GM15510 (cell line): ENCODE data around the gene INSYN1.

Source experiments
- POLR2A ChIP-seq: IDR thresholded peaks from 3 replicates; pipeline ENCODE4 v1.6.1; 2011; ENCODE audit warnings: borderline replicate concordance; ENCODE audit not compliant: insufficient read length; ENCODE audit errors: extremely low read depth

INSYN1 gene

DNA sequence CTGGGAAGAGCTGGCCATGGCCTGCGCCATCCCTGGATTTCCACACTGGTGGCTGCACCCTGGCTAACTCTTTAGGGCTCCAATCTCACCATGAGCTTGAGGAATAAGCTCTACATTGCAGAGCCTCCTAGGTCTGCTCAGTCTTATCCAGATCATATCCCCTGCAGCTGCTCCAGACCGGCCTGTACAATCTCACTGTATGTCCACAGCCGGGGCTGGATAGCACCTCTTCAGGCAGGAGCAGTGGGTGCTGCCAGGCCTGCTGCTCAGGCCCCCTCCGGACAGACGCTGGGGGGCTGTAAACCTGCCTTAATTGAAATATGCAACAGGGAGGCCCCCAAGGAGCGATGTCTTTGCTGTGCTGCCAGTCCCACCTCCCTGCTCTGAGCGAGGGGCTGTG is 15.6 kb downstream of the INSYN1 start:
- TF ChIP-seq POLR2A, result no peak

DNA sequence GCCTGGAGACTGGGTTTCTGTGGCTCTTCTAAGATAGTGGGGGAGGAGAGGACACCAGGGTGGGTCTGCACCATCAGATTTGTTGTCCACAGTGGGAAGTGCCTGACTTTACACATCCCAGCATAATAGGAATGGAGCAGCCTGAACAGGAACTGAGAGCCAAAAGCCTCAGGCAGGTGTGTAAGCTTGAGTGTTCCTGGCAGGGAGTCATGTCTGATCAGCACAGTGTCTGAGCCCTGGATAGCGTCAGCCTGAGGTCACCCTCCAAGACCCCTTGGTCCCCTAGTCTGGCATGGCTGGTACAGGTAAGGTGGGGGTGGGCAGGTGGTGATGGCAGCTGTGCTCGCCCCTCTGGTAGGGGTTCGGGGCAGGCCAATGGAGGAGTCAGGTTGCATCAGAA is 20.2 kb downstream of the INSYN1 start:
- no peak for TF ChIP-seq POLR2A

DNA sequence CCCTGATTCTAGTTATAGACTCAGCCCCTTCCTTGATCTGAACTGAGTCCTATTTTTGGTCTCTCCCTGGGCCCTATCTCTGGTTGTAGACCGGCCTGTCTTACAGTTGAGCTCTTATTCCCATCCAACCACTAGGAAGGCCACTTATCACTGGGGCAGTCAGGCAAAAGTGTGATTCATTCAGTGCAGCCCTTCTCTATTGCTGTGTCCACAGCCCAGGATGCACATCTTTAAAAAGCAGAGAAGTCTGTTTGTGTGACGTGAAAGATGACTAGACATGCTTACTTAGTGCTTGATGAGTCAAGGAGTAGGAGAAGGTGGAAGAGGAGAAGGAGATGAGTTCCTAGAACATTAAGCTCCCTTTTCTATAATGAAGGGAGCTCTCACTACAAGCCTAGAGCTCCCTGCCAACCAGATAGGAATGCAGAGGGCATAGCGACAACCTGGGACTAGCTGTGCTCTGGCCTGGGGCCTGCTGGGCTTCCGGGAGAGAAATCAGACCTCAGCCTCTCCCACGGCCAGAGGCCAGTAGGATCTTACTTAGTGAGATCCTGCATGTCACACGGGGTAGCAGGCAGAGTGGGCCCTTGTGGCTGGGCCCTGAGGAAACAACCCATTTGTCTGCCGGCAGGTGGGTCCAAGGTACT is 25.7 kb downstream of the INSYN1 start:
- TF ChIP-seq POLR2A, result no peak

DNA sequence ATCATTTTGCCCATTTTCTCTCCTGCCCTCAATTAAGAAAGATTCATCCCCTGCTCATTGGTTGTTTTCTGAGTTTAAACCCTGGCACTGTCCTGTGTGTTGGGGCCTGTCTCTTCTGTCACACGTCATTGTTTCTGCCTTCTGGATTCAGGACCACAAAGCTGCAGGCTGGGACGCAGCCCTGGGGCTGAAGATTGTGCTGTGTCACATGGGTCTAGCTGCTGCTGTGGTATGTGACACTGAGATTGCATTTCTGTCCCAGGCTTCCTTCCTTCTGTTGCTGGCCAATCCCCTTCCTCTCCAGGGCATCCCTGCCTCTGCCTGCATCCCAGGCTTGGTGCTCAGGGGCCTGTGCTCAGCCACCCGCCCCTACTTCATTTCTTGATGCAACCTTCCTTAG is 28.9 kb downstream of the INSYN1 start:
- no peak for TF ChIP-seq POLR2A

DNA sequence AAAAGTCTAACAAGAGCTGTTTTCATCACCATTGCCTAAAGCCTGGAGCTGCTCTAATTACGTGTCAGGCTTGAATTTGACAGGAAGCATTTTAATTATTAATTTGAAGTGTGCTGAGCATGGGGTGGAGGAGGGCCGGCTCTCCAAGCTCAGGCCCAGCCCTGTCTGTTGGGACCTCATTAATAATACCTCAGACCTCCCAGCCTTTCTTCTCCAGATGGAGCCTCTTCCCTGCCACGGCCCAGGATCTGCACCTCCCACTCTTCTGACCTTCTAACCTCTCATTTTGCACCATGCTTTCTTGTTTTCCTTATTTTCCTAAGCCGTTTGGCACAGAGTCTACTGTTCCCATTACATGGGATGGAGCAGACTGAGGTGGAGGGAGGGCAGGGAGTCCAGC is 30.0 kb downstream of the INSYN1 start:
- no peak for TF ChIP-seq POLR2A

DNA sequence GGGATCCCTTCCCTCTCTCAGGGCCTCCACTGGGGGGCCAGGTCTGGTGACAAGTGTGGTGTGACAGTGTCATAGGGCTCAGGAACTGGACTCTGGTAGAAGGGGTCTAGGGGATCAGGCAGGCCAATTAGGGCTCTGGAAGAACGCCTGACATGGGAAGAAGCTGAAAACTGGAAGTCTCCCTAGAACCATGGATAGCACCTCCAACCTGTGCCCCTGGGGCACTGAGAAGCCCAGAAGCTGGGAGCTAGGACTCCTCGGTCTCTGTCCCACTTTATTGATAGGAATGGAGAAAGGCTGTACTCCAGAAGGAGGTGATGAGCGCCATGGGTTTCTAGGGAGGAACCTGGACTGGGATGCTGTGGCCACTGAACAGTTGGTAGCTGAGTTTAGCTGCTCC is 30.7 kb downstream of the INSYN1 start:
- no peak for TF ChIP-seq POLR2A

DNA sequence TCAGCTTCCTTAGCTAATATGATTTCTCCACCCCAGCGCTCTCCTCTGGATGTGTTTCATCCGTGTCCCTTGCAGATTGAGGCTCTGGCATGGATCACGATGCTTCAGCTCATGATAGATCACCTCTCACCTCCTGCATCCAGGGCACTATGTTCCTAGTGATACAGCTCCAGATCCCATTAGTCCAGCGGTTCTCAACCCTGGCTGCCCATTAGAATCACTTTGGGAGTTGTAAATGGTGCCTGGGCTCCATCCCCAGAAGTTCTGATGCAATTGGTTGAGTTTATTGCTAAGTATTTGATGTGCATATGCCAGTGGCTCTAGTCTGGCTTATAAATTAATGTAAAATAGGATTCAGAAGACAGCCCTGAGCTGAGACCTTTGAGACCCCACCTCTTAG is 34.5 kb downstream of the INSYN1 start:
- no peak for TF ChIP-seq POLR2A

DNA sequence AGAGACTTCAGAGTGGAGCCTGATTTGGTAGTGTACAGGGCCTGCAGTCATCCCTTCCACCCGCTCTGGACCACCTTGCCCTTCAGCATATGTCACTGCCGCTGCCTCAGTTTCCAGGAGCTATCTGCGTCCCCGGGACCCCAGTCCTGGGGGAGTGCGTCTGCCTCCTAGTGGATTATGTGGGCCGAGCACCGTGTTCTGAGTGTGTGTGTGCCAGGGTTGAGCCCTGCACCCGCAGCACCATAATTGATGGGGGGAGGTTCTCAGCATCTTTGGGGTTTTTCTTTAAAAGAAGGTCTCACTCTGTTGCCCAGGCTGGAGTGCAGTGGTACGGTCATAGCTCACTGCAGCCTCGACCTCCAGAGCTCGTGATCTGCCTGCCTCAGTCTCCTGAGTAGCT is 35.3 kb downstream of the INSYN1 start:
- TF ChIP-seq POLR2A, result no peak

DNA sequence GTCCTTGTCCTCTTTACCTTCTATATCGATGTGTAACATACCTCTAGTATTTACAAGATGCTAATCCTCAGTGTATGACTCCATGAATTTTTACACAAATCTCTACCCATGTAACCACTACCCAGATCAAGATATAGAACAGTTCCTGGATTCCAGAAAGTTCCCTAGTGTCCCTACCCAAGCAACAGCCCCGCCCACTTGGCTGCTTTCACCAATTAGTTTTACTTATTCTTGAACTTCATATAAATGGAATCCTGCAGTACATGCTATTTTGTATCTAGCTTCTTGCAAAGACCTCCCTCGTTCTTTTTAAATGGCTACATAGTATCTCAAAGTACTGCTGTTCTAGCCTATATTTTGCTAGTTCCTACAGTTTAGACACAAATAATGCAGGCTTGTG is 35.9 kb downstream of the INSYN1 start:
- TF ChIP-seq POLR2A, result no peak

DNA sequence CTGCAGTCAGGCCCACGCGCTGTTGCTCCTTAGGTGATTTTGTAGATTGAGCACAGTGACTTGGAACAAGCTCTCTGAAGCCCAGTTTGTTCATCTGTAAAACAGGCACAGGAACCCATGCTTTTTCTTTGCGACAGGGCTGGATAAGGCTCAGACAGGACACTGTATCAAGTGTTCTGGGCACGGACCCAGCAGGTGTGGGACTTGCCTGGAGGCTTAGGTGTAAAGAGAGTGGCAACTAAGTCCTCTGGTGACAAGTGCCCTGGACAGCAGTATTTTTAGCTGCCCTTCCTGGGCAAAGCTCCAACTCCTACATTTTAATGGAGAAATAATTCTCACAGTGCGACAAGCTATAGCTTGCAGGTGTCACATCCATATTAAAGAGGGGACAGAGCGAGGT is 36.7 kb downstream of the INSYN1 start:
- no peak for TF ChIP-seq POLR2A

DNA sequence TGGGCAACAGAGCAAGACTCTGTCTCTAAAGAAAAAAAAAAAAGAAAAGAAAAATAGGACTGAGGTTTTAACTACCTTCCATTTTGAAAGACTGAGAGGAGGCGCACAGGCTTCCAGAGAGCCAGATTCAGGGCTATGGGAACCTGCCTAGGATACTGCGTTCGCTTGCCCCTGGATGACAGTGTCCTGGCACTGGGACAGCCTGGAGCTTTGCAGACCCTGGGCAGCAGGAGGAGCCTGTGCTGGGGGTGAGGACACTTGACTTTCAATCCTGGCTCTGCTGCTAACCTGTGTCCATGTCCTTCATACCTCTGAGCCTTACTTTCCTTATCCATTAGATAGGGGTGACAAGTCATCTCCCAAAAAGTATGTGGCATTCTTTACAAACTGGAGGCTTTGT is 37.7 kb downstream of the INSYN1 start:
- no peak for TF ChIP-seq POLR2A

DNA sequence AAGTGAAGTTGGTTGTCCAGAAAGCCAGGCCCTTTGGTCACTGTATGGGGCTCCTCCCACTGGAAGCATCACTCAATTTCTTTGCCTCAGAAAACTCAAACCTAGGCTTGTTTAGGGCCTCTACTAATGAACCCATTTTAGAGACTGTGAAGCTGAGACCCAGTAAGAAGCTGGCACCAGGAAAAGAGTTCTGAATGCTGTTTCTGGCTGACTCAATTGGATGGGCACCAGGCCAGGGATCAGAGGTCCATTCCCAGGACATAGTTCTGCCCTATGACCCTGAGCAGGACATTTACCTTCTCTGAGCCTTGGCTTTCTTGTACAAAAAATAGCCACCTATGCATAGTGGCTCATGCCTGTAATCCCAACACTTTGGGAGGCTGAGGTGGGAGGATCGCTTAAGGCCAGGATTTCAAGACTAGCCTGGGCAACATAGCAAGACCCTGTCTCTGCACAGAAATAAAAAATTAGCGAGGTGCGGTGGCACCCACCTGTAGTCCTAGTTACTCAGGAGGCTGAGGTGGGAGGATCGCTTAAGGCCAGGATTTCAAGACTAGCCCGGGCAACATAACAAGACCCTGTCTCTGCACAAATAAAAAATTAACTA is 38.4 kb downstream of the INSYN1 start:
- no peak for TF ChIP-seq POLR2A

DNA sequence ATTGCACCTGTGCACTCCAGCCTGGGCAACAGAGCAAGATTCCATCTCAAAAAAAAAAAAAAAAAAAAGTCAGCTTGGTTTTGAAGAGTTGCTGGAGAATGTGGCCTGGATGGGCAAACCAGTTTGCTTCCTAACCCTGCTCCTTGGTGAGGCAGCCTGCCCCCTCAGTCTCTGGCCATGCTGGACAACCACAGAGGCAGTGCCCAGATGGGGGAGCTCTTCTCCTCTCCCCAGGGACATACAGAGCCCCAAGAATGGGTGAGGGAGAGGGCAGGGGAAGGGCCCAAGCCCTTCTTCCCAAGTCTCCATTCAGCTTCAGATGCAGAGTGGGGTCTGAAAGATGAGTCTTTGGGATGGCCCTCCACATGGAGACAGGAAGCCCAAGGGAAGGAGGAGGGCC is 41.0 kb downstream of the INSYN1 start:
- no peak for TF ChIP-seq POLR2A

DNA sequence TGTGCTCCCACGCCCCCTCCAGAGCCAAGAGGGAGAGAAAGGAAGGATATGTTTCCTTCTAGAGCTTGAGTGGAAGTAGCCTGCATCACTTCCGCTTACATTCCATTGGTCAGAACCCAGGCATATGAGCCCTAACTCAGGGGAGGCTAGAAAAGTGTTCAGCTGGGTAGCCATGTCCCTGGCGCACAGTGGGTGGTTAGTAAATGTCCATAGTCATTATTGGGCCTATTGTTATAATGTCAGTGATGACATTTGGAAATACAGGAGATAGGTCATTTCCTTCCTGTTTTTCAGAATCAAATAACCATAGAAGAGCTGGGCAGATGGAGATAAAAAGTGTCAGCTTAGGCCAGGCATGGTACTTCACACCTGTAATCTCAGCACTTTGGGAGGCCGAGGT is 41.6 kb downstream of the INSYN1 start:
- no peak for TF ChIP-seq POLR2A

DNA sequence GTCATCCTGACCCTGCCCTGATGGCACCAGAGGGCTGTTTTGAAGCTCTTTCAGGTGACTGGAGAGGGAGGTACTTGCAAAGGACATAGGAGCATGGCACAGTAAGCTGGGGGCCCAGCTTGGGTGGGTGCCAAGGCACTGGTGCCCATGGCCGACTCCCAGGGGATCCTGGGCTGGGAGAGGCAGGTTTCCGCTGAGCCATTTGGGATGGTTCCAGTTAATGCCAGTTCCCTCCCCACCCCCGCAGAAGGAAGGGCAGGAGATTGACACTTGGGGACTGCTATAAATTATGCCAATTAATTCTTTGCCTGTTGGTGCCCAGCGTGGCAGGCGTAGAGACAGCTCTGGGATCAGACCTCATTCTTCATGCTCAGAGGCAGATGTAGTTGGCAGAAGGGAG is 42.8 kb downstream of the INSYN1 start:
- no peak for TF ChIP-seq POLR2A

DNA sequence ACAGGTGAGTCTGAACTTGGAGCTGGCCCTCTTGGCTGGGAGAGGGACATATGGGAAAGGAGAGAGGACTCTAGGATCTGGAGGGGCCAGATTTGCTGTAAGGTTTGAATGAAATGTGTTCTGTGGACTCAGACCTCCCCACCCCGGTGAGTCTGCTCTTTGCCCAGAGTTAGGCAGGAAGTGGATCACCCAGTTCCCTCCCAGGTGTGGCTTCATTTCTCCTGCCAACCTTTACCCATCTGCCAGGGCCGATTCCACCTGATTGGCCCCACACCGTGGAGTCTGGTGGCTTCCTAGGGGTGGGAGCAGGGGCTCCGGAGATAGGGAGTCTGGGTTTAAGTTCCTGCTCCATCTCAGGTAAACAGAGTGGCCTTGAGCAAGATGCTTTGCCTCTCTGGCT is 43.5 kb downstream of the INSYN1 start:
- TF ChIP-seq POLR2A, result no peak

DNA sequence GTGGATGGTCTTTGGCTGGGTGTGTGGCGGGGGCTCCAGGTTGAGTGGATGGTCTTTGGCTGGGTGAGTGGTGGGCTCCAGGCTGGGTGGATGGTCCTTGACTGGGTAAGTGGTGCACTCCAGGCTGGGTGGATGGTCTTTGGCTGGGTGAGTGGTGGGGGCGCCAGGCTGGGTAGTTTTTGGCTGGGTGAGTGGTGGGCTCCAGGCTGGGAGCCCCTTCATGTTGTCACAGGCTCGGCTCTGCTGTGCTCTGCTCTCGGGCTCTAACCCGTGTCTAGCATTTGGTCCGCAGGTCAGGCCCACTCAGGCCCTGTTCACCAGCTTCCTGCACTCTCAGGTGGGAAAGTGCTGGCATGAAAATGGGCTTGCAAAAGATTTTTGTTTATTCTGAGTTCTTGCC is 43.9 kb downstream of the INSYN1 start:
- no peak for TF ChIP-seq POLR2A
